ENCODE data around the gene LRRC40.

DNA sequence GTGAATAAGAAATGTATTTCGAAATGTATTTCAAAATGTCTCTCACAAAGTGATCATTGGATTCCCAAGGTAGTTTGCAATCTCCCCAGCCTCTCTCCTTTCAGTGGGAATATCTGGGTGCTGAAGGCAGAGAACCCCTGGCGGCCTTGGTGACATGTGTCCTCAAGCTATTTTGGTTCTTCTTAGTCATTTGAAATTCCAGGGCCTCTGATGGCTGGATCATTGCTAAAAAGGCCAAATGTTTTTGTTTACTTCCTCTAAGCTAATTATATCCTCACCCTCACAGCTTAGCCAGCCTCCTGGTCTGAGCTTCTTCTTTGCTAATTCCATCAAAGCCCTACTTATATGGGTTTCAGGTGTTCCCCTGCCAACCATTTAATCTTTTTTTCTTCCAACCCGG is 71.2 kb downstream of the LRRC40 start:
- TF ChIP-seq POLR2AphosphoS5 (IDR thresholded peaks at IDR 0.05; ENCODE audit: insufficient read depth, low read depth, low read length): no peak
- TF ChIP-seq, protein P1, sequence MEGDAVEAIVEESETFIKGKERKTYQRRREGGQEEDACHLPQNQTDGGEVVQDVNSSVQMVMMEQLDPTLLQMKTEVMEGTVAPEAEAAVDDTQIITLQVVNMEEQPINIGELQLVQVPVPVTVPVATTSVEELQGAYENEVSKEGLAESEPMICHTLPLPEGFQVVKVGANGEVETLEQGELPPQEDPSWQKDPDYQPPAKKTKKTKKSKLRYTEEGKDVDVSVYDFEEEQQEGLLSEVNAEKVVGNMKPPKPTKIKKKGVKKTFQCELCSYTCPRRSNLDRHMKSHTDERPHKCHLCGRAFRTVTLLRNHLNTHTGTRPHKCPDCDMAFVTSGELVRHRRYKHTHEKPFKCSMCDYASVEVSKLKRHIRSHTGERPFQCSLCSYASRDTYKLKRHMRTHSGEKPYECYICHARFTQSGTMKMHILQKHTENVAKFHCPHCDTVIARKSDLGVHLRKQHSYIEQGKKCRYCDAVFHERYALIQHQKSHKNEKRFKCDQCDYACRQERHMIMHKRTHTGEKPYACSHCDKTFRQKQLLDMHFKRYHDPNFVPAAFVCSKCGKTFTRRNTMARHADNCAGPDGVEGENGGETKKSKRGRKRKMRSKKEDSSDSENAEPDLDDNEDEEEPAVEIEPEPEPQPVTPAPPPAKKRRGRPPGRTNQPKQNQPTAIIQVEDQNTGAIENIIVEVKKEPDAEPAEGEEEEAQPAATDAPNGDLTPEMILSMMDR (IDR thresholded peaks at IDR 0.05; ENCODE audit: extremely low read depth in 1 of 2, insufficient read depth in 1 of 2, low read depth in 1 of 2, low read length in 2 of 2): no peak
- TF ChIP-seq, protein P2, sequence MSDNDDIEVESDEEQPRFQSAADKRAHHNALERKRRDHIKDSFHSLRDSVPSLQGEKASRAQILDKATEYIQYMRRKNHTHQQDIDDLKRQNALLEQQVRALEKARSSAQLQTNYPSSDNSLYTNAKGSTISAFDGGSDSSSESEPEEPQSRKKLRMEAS (IDR thresholded peaks at IDR 0.05; ENCODE audit: insufficient read depth, insufficient read length): no peak
- TF ChIP-seq EZH2 (IDR thresholded peaks at IDR 0.05; ENCODE audit: borderline replicate concordance, low read depth, low read length, severe bottlenecking): no peak
- TF ChIP-seq POLR2A (IDR thresholded peaks at IDR 0.05; ENCODE audit: low read depth, low read length): no peak
- no peak for TF ChIP-seq JUN (IDR thresholded peaks at IDR 0.05; ENCODE audit: borderline replicate concordance, insufficient read depth, insufficient read length, low read depth)
- TF ChIP-seq FOS (IDR thresholded peaks at IDR 0.05; ENCODE audit: borderline replicate concordance, insufficient read depth, low read length): no peak
- TF ChIP-seq MYC (IDR thresholded peaks at IDR 0.05; ENCODE audit: low read depth, low read length): no peak
- no peak for TF ChIP-seq GATA2 (IDR thresholded peaks at IDR 0.05; ENCODE audit: insufficient read depth, insufficient read length, low read depth, low read length)
